Measurements from ENCODE around the gene SYNPO2.

SYNPO2 gene

DNA sequence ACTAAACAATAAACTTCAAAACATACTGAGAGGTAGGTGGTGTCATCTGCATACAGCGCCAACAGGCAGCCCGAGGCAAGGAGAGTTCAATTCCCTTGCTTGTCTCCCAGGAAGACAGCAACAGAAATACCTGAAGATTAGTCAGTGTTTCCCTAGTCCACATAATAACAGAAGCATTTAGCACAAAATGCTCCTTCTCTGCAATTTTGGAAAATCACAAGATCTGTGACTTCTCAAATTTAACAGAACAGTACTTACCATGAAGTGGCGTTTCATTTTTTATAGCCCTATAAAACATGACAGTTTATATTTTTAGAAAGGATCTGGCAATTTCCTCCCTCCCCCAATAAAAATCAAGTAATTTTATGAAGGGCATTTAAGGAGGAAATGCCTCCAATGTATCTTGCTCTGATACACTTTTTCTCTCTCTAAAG is 179.9 kb downstream of the SYNPO2 start:
- no peak for TF ChIP-seq CTCF (IDR thresholded peaks at IDR 0.05; ENCODE audit: low read depth, low read length, missing control alignments)
- H3K4me3 ChIP-seq (ENCODE audit: low read depth, low read length): no peak overlapping the region
- DNase-seq: no peak
- in situ Hi-C loops (cut with HindIII; ENCODE audit: low pct_ligation_motif_present, low sequenced_read_pairs): no loop called here
- H3K27ac ChIP-seq: no peak overlapping the region
- H3K36me3 ChIP-seq (replicated peaks): no peaks in the 10 kb centered on the region
- no peaks in the 10 kb centered on the region for H3K27me3 ChIP-seq (replicated peaks)

DNA sequence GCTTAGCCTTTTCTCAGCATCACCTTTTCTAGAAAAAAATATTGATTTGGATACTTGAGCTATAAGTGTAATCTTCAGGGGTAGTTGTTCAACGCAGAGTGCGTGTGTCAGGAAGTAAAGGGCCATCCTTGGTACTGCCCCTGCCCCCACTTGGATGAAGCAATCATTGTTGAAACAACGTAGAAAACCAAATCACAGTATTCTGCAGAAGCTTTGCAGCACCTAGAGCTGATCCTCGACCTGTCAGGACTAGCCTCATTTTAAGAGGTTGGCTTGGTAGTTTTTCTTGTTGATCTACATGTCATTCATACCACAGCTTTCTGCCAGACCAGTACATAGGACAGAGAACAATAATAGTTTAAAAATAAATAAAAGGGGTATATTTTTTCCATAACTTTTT is 181.6 kb downstream of the SYNPO2 start:
- in situ Hi-C loops (cut with HindIII; ENCODE audit: low pct_ligation_motif_present, low sequenced_read_pairs): no loop called here
- H3K27ac ChIP-seq: no peak overlapping the region
- no peaks in the 10 kb centered on the region for H3K36me3 ChIP-seq (replicated peaks)
- no peaks in the 10 kb centered on the region for H3K27me3 ChIP-seq (replicated peaks)
- no peak overlapping the region for H3K4me3 ChIP-seq (ENCODE audit: low read depth, low read length)
- no peak for TF ChIP-seq CTCF (IDR thresholded peaks at IDR 0.05; ENCODE audit: low read depth, low read length, missing control alignments)
- no peak for DNase-seq

DNA sequence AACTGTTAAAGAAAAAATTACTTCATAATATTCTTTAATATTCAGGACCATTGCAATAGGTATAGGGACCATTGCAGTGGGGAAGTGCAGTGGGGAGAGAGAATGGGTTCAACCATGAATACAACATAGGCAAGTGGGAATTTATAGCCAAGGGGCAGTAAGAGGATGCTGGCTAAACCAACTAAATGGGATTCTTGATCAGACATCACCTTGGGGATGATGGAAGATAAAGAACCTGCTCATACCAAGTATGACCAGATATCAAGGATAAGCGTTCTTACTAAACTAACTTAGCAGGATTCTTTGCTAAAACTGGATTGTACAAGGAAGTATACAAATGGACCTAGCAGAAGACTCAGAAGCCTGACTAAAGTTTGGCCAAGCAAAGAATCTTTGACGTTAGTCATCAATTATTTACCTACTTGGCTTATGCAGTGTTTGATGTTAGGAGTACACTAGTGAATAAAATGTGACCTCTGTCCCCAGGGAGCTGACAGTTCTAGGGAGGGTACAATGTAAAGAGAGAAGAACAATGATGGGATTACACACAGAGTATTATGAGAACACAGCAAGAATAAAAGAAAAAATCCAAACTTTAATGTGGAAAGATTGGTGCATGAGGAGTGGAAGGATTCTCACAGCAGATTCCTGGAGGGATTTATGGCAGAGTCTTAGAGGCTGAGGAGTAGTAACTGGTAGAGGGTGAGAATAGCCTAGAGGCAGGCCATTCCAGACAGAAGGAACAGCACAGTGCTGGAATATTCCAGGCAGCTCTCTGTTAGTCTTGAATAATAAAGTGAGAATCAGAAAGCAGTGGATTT is 192.3 kb downstream of the SYNPO2 start:
- no peak for DNase-seq
- in situ Hi-C loops (cut with HindIII; ENCODE audit: low pct_ligation_motif_present, low sequenced_read_pairs): no loop called here

DNA sequence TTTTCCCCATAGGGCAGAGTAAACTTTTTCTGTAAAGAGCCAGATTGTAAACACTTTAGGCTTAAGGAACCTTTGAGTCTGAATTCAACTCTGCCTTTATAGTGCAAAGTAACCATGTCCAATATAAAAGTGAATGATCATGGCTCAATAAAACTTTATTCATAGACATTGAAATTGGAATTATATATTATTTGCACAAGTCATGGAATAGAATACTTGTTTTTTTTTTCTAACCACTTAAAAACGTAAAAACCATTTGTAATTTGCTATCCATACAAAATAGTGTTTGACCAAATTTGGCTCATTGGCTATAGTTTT is 192.8 kb downstream of the SYNPO2 start:
- in situ Hi-C loops (cut with HindIII; ENCODE audit: low pct_ligation_motif_present, low sequenced_read_pairs): no loop called here
- Histone ChIP-seq H3K4me3 (ENCODE audit: low read depth, low read length) (no peak overlapping the region), H3K36me3 (replicated peaks) (no peaks in the 10 kb centered on the region), H3K27ac (no peak overlapping the region), H3K27me3 (replicated peaks) (no peaks in the 10 kb centered on the region)
- no peak for DNase-seq
- no peak for TF ChIP-seq CTCF (IDR thresholded peaks at IDR 0.05; ENCODE audit: low read depth, low read length, missing control alignments)

More for the DNA sequence above, 192.3 kb downstream of the SYNPO2 start:
- H3K36me3 ChIP-seq (replicated peaks): no peaks in the 10 kb centered on the region
- H3K27ac ChIP-seq: no peak overlapping the region
- no peaks in the 10 kb centered on the region for H3K27me3 ChIP-seq (replicated peaks)
- TF ChIP-seq CTCF (IDR thresholded peaks at IDR 0.05; ENCODE audit: low read depth, low read length, missing control alignments): no peak
- no peak overlapping the region for H3K4me3 ChIP-seq (ENCODE audit: low read depth, low read length)

GRCh38 chr4:119081943-119082342 is 193.3 kb downstream of the SYNPO2 start:
- H3K4me3 ChIP-seq (ENCODE audit: low read depth, low read length): no peak overlapping the region
- TF ChIP-seq CTCF (IDR thresholded peaks at IDR 0.05; ENCODE audit: low read depth, low read length, missing control alignments): no peak
- DNase-seq: no peak
- in situ Hi-C loops (cut with HindIII; ENCODE audit: low pct_ligation_motif_present, low sequenced_read_pairs): no loop called here
- no peaks in the 10 kb centered on the region for H3K36me3 ChIP-seq (replicated peaks)
- no peak overlapping the region for H3K27ac ChIP-seq
- no peaks in the 10 kb centered on the region for H3K27me3 ChIP-seq (replicated peaks)

DNA sequence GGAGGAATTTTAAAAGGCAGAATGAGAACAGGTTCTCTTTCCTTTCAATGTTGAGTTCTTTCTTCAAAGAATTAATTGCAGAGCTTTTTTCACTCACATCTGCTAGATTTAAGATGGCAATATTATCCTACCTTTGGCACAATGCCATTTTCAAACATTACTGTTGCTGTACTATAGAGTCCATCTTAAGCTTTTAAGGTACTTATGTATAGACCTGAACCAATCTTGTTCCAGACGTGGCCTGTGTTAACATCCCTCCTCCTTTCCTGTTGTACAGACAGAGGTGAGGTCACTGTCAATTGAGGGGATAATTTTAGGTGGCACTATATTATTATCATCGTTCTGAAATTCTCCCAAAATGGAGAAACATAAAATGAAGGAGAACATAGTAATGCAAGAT is 194.0 kb downstream of the SYNPO2 start:
- in situ Hi-C loops (cut with HindIII; ENCODE audit: low pct_ligation_motif_present, low sequenced_read_pairs): no loop called here
- H3K27me3 ChIP-seq (replicated peaks): no peaks in the 10 kb centered on the region
- TF ChIP-seq CTCF (IDR thresholded peaks at IDR 0.05; ENCODE audit: low read depth, low read length, missing control alignments): no peak
- no peak for DNase-seq
- H3K36me3 ChIP-seq (replicated peaks): no peaks in the 10 kb centered on the region
- no peak overlapping the region for H3K27ac ChIP-seq
- H3K4me3 ChIP-seq (ENCODE audit: low read depth, low read length): no peak overlapping the region
